GM21515 (cell line): Measurements from ENCODE around the gene RHBDF2.
"Not testable (repeated sequence)": the region's sequence is repeated elsewhere in the genome, so short reads cannot be mapped to it uniquely, and the experiment has no call there.

Experiments
- ATAC-seq: cut with Tn5 transposase; IDR thresholded peaks from one replicate; pipeline ENCODE4 v1.9.1; 2021; ENCODE audit not compliant: unreplicated experiment

Gene RHBDF2

GRCh38 chr17:76538281-76538931 is 37.2 kb upstream of the RHBDF2 start:
- no peak for ATAC-seq

- ATAC-seq, result no peak
These were observed 36.5 kb upstream of the RHBDF2 start, which contains the start of gene CYGB for GRCh38 chr17:76537578-76538280. Gene CYGB, minus strand, starts transcription at chr17:76537709. Its CDS starts 167 bp downstream, at chr17:76537542.

GRCh38 chr17:76537288-76537577 is 36.0 kb upstream of the RHBDF2 start:
- ATAC-seq, result no peak

- ATAC-seq, result no peak
These were observed 35.5 kb upstream of the RHBDF2 start for GRCh38 chr17:76536511-76537287.

DNA sequence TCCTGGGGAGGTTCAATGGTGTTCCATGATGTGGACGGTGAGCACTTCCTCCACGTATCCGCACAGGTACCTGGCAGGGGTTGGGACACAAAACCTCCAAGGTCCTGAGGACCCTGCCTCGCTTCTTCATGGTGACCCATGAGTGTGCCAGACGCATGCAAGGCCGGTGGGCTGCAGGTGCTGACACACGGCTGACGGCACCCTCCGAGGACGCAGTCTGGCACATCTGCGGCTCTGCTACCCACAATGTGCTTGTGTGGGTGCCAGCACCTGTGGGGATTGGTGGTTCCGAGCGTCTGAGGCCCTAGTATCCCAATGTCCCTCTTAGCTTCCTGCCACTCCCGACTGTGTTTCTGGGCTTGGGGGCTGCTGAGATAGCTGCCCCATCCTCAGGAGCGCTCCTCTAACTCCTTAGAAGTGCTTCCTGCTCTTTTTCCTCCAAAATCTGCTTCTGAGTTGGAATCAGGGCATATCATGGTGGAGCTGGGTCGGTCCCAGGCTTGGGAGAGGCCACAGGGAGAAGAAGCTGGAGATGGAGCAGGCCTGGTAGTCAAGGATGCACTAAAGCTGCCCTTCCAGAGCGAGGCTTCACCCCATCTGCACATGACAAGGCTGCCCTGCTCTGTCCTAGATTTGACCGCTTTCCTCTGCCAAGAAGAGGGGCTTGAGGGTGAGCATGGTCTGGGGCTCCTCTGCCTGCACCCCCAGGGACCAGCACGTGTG is 34.7 kb upstream of the RHBDF2 start:
- ATAC-seq, result no peak

DNA sequence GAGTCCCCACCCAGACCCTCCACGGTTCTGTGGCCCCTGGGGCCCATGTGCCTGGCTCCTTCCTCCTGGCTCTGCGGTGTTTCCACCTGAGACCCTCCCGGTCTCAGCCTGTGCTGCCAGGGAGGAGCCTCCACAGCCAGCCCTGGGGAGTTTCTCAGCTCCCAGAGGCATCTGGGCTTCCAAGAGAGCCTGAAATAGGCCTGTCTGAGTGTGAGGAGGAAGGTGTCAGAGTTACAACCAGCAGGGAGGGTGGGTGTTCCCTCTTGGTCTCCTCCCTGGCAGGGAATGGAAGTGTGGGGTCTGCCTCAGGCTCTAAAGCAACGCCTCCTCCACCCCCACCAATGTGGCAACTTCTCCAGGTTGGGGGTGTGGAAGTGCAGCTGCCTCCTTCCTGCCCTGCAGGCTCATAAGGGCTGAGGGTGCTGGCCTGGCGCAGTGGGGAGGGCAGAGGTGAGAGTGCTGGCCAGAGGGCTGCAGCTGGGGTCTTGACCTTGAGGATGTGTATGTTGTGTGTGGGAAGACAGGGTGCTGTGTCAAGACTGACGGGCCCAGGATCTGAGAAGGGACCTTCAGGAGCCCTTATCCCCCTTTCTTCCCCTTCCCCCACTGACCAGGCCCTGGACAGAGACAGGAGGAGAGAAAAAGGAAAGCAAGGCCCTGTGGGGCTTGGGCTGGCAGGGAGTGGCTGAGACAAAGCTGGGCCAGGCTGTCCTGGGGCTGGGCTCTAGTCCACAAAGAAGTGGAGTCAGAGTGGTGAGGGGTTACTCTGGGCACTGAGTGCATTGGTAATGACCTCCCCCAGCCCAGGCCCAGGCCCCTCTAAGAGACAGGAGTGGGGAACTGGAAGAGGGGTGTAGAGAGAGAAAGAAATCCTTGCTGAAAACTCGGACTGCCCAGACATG is 33.9 kb upstream of the RHBDF2 start:
- ATAC-seq, result no peak

DNA sequence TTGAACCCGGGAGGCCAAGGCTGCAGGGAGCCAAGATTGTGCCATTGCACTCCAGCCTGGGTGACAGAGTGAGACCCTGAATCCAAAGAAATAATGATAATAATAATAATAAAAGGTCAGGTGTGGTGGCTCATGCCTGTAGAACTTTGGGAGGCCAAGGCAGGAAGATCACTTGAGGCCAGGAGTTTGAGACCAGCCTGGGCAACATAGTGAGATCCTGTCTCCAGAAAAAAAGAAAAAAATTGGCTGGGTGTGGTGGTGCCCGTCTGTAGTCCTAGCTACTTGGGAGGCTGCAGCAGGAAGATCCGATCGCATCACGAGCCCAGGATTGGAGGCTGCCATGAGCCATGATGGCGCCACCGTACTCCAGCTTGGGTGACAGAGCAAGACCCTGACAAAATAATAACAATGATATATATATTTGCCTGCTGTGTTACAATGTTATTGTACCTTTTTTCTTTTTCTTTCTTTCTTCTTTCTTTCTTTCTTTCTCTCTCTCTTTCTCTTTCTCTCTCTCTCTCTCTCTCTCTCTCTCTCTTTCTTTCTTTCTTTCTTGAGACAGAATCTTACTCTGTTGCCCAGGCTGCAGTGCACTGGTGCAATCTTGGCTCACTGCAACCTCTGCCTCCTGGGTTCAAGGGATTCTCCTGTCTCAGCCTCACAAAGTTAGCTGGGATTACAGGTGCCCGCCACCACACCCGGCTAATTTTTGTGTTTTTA is 32.6 kb upstream of the RHBDF2 start:
- not testable (repeated sequence) for ATAC-seq

DNA sequence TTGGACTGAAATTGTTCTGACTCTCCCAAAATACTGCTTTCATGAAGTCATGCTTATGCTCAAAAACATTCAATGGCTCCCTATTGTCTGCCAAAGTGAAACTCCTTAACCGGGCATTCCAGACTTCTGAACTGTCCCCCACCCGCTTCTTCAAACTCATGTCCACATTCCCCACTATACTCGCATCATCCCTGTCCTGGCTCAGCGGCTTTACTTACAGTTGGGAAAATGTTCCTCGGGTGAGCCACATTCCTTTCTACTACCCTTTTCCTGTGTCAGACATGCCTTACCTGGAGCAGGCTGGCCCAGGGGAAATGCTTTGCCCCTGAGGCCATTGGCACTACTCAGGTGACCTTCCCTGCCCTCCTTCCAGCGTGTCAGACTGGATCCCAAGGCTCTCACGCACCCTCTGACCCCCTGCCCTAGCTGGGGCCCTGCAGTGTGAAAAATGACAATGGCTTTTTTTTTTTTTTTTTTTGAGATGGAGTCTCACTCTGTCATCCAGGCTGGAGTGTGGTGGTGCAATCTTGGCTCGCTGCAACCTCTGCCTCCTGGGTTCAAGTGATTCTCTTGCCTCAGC is 30.9 kb upstream of the RHBDF2 start:
- no peak for ATAC-seq

DNA sequence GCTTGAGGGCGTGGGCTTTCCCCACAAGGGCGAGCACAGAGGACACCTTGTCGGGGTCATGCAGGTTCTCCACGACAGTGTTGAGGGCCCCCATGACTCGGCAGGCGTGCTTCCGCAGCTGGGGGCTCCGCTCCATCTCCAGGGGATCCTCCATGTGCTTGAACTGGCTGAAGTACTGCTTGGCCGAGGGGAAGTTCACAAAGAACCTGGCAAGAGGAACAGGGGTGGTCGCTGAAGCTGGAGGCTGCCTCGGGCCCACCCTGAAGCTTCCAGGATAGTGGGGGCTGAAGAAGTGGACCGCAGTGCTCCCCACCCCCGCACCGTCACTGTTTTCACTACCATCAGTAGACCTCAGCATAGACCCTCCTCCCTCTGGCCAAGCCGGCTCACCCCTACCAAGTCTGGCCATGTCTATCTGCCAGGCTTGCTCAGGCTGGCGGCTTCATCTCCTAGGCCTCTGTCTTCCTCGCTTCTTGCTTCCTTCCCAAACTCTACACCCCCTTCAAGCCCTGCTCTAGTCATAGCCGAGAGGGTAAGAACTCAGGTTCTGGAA is 30.3 kb upstream of the RHBDF2 start:
- no peak for ATAC-seq

DNA sequence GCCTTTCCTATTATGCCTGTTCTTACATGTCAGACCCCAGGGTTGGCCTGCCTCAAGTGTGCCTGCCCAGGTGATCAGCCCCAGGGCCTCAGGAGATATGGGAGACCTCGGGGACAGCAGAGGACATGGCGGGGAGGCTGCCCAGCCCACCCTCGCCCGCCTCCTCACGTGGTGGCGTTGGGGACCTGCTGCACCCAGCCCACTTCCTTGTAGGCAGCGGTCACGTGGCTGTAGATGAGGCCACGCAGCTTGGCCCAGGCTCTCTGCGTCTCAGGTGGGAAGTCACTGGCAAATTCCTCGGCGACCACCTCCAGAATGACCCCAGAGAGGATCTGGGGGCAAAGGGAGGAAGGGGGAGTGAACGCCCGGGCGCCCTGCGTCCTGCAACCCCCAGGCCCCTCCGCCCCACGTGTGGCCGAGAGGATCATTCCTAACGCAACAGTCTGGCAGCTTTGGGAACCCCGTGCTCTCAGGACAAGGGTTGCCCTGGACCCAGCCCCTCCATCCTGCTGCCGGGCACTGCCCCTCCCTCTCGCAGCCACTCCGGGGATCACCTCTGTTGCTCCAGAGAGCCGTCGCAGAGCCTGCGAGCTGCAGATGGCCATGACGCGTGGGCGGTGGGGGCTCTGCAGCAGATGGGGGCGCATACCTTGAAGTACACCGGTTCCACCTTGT is 29.7 kb upstream of the RHBDF2 start:
- no peak for ATAC-seq

DNA sequence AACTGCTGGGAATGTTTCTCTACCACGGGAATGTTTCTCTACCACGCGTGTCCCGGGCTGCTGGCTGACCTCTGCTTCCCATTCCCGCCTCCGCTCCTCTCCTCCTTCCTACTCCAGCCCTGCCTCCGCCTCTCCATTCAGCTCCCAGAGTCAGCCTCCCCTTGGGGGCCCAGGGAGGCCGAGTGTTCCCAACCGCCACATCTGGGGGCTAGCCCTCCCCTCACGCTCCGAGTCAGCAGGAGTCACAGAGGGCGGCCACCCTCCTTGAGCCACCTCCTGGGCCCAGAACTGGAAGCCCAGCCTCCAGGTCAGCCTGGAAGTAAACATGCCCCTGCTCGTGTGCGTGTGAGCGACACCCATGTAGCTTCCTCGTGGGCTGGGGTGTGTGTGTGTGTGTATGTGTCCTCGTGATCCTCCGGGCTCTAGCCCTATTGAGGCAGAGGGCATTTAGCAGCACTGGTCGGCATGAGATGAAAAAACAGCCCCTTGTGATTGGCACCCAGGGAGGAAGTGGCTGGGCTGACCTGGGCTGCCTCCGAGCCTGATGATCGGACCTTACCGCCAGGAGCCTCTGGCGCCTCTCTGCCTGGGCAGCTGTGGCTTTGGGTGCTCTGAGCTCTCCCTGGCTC is 29.0 kb upstream of the RHBDF2 start:
- ATAC-seq, result no peak

DNA sequence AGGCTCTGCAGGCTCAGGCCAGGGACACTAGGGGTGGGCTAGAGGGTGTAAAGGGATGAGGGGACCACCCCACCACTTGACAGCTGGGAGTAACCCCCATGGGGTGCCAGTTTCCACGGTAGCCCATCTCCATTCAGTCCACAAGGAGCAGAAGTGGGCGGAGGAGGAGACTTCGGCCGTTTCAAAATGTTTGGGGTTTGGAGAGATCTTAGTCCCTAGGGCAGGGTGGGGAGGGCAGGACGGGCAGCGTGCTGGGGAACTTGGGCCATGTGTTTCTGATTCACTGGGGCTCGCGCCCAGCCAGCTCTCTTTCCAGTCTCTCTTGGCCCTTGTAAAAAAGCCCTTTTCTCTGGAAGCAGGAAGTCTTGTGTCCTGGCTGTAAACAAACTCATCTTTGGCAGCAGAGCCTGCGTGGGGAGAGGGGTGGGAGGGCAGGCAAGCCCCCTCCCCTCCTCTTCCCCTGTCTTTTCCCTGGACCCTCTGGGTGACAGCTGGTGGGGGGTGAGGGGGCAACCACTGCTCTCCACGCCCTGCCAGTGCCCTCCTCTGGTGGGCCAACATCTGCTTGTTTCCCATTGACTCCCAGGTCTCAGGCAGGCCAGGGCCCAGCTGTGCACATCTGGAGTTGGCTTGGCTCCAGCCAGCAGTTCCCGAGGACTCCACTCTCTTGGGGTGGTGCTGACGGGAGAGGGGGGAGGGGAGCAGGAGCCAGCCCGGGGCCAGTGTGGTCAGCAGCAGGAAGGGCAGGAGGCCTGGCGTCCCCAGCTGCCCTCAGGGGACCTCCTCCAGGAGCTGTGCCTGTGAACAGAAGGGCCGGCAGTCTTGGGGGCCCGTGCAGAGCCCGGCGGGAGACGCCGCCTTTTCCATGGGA is 28.2 kb upstream of the RHBDF2 start:
- ATAC-seq, result no peak

GRCh38 chr17:76528528-76529223 is 27.5 kb upstream of the RHBDF2 start:
- no peak for ATAC-seq

- no peak for ATAC-seq
These were observed 26.9 kb upstream of the RHBDF2 start for GRCh38 chr17:76528156-76528527.

DNA sequence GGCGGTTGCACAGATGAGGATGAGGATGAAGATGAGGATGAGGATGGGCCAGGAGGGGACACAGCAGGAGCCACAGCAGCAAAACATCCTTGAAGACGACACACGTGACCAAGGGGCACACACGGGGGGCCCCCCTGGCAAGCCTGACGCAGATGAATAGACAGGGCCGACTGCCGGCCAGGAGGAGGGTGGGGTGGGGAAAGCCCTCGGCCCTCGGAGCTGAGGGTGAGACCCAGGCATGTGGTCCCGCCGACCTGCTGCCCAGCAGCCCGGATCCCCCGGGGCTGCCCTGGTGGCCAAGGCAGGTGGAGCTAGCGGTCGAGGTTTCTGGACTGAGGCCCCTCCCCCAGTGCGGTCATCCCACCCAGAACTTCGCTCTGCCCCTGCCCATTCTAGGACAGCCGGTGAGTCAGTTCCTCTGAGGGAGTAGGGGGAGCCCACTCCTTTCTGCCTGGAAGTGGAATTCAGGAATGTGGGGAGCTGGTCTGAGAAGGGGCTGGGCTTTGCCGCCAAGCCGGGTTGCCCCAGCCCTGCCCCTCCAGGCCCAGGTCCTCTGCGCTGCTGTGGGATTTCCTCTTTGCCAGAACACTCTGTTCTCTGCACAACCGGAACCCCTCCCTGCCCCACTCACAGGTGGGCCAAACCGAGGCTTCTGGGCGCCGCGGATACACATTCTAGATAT is 26.3 kb upstream of the RHBDF2 start:
- no peak for ATAC-seq

DNA sequence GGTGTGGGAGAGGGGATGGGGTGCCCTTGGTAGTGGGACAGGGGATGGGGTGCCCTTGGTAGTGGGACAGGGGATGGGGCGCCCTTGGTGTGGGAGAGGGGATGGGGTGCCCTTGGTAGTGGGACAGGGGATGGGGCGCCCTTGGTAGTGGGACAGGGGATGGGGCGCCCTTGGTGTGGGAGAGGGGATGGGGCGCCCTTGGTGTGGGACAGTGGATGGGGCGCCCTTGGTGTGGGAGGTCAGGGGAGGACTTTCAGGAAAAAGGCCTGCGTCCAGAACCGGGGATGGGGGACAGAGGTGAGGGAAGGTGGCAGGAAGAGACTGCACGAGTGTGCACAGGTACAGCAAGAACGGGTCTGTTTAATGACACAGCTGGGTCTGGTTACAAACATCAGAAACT is 25.8 kb upstream of the RHBDF2 start:
- not testable (repeated sequence) for ATAC-seq
